T-cell (primary cell): ENCODE measurements around the gene PSTPIP1. TPM values are rescaled to one million over a fixed set of nuclear protein-coding genes. Genes with fewer than 3 reads are reported as not detected.

Source experiments
- ATAC-seq, 4 experiments: fragments of 200-7000 bp in 3 of 4; fragments of 150-1000 bp in 1 of 4; cut with Tn5 transposase; replicated peaks in 1 of 4; 1 replicate in 3 of 4; 2 replicates in 1 of 4; pipeline ENCODE4 v1.10.0; 2021; ENCODE audit warnings: moderate library complexity in 3 of 4, mild to moderate bottlenecking in 2 of 4, moderate number of reproducible peaks in 1 of 4
- CTCF ChIA-PET, 2 donors: fragments of 300-600 bp; sonication (Branson Sonifier 250); formaldehyde crosslinking; loops; one replicate each; lab custom pipeline; 2022; ENCODE audit warnings: antibody characterized with exemption in 2 of 2; lab: Charles Lee
- POLR2A ChIA-PET, 2 donors: fragments of 300-600 bp; sonication (Branson Sonifier 250); formaldehyde crosslinking; loops; one replicate each; lab custom pipeline; 2022; ENCODE audit warnings: antibody characterized with exemption in 2 of 2; lab: Charles Lee
- DNase-seq, 35 experiments: peaks; one replicate each; pipeline versions ENCODE4 v3.0.0 to v3.0.0-alpha.2; 2013 to 2023
- H3K27ac ChIP-seq: one replicate; pipeline ENCODE4 v1.5.1; 2013; ENCODE audit warnings: low read length
- H3K27me3 ChIP-seq, 2 experiments: replicated peaks in 1 of 2; 1 replicate in 1 of 2; 2 replicates in 1 of 2; pipeline versions ENCODE4 v1.6.1 to v1.7.0; 2013; ENCODE audit warnings: low read length in 1 of 2, mixed read lengths in 1 of 2; ENCODE audit not compliant: control insufficient read depth in 2 of 2, insufficient read depth in 2 of 2; ENCODE audit errors: extremely low read depth in 1 of 2
- H3K36me3 ChIP-seq, 2 donors: 1 replicate in 1 of 2; 2 replicates in 1 of 2; pipeline versions ENCODE4 v1.6.1 to v1.7.0; 2013; ENCODE audit warnings: low read length in 1 of 2; ENCODE audit not compliant: control insufficient read depth in 2 of 2, insufficient read depth in 1 of 2; ENCODE audit errors: extremely low read depth in 1 of 2
- H3K4me1 ChIP-seq, 2 experiments: 1 replicate in 1 of 2; 2 replicates in 1 of 2; pipeline versions ENCODE4 v1.6.1 to v1.7.0; 2013; ENCODE audit warnings: low read length in 2 of 2, mixed read lengths in 1 of 2; ENCODE audit not compliant: insufficient read depth in 2 of 2, control insufficient read depth in 1 of 2; ENCODE audit errors: extremely low read depth in 1 of 2
- H3K4me3 ChIP-seq, 2 donors: 1 replicate in 1 of 2; 2 replicates in 1 of 2; pipeline versions ENCODE4 v1.5.1 to v1.7.0; 2013; ENCODE audit warnings: mild to moderate bottlenecking in 2 of 2, low read length in 1 of 2, moderate library complexity in 1 of 2; ENCODE audit not compliant: control insufficient read depth in 1 of 2; ENCODE audit errors: extremely low read depth in 1 of 2
- H3K9me3 ChIP-seq: 2 replicates; pipeline ENCODE4 v1.7.0; 2013
- H3K27ac Mint-ChIP-seq, 2 donors: one replicate each; pipeline ENCODE4 v1.8.0; 2020 to 2021; ENCODE audit warnings: mild to moderate bottlenecking in 2 of 2, mixed read lengths in 2 of 2
- H3K27me3 Mint-ChIP-seq, 2 donors: one replicate each; pipeline ENCODE4 v1.8.0; 2021 to 2022; ENCODE audit warnings: mixed read lengths in 2 of 2
- H3K36me3 Mint-ChIP-seq: one replicate; pipeline ENCODE4 v1.8.0; 2021; ENCODE audit warnings: mixed read lengths
- H3K4me1 Mint-ChIP-seq, 3 donors: one replicate each; pipeline ENCODE4 v1.8.0; 2020 to 2022; ENCODE audit warnings: mixed read lengths in 3 of 3, mild to moderate bottlenecking in 1 of 3
- H3K4me3 Mint-ChIP-seq, 3 donors: one replicate each; pipeline ENCODE4 v1.8.0; 2020 to 2022; ENCODE audit warnings: mild to moderate bottlenecking in 3 of 3, mixed read lengths in 3 of 3, moderate library complexity in 3 of 3
- H3K9me3 Mint-ChIP-seq, 3 donors: one replicate each; pipeline ENCODE4 v1.8.0; 2020 to 2022; ENCODE audit warnings: mixed read lengths in 3 of 3
- WGBS: methylation state at CpG from one replicate; pipeline ENCODE4 v1.1.5; 2013; ENCODE audit warnings: missing lambda C conversion rate; ENCODE audit not compliant: insufficient coverage; 5-methylcytosine and 5-hydroxymethylcytosine counted together
- total RNA-seq, 35 experiments: library from RNA in 6 of 35; stranded (reverse) in 6 of 35; fragments of 120-200 nt in 1 of 35; gene quantifications; one replicate each; pipeline versions ENCODE4 v1.2.1 to v1.2.4 and lab custom pipeline; 2013 to 2026

Gene PSTPIP1
- 100 to 1,000 TPM; 110 to 231 (median 180) TPM for total RNA-seq
- total RNA-seq (2013), result 121 TPM
- total RNA-seq (lab: John Stamatoyannopoulos, UW), result 15.1 to 191 (median 115) reads per million in 29 experiments

GRCh38 chr15:76994971-76995945 lies at the start of gene PSTPIP1:
Gene PSTPIP1 (plus strand): TSS chr15:76995126. CDS start chr15:76995574, 448 bp downstream.
- H3K27ac ChIP-seq, result peak within 1 kb of the TSS; percentile 88
- no peaks in the 10 kb centered on the region for H3K9me3 ChIP-seq
- peak within 1 kb of the TSS; percentile 71 to 77 for H3K4me3 ChIP-seq
- Mint-ChIP-seq H3K4me1 (peaks cover 59 to 74% (median 60%) of the 10 kb centered on the region in 3 donors), H3K27me3 (no peaks in the 10 kb centered on the region), H3K36me3 (peaks cover 5% of the 10 kb centered on the region), H3K4me3 (peak within 1 kb of the TSS; percentile 91 to 96 (median 93)), H3K27ac (peak within 1 kb of the TSS; percentile 98 to 99), H3K9me3 (no peaks in the 10 kb centered on the region)
- peaks cover 35 to 73% of the 10 kb centered on the region in 2 experiments for H3K4me1 ChIP-seq
- peaks cover 0 to 12% of the 10 kb centered on the region in 2 donors for H3K36me3 ChIP-seq
- no peaks in the 10 kb centered on the region for H3K27me3 ChIP-seq
- ChIA-PET POLR2A (interaction anchor here (0.7 to 1.9 kb wide), 3 partner anchors 18 to 64 kb away, joined by 3 to 5 read pairs (median 4); partner anchors contain the start of gene RCN2 (in 1 of the 2)), CTCF (interaction anchor here (0.6 to 2.2 kb wide), 7 partner anchors 18 to 707 kb away, joined by 3 to 12 read pairs (median 3); no protein-coding TSS in a partner anchor)
- under 1% methylated on average over 19 of the region's 28 CpGs for whole genome bisulfite sequencing
- peak; percentile 80 to 83 (median 82) for ATAC-seq
- DNase-seq, result peak; percentile 47 to 81 (median 68)

DNA sequence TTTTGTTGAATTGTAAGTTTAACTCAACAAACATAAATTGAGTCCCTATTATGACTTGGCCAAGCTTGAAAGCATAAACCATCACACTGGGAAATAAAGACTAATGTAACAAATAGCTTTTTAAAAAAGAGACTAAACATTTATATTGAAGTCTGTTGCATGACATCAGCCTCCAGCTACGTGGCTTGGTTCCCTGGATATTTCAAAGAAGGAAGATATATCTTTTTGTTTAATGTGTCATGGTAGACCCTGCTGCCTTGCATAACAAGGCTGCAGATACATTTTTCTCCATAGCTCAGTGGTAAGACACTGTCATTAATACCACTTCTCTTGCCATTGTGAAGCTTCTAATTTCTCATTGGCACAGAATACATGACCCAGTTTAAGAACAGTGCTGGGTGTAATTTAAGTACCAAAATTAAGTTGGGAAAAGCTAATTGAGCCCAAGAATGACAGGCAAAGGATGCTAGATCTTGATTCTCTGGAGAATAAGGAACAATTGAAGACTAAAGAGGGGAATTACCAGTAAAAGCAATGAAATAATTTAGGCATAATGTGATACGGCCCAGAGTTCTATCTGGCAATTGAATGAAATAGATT lies 49.3 kb upstream of the PSTPIP1 start:
- no peaks in the 10 kb centered on the region for H3K4me1 ChIP-seq
- ATAC-seq (no peak), DNase-seq (no peak)
- H3K4me3 Mint-ChIP-seq, result no peak overlapping the region
- H3K36me3 ChIP-seq, result peaks cover 0 to 36% of the 10 kb centered on the region in 2 donors
- H3K9me3 Mint-ChIP-seq, result no peaks in the 10 kb centered on the region
- WGBS, result no CpG with 5 or more reads among the region's 2 CpGs
- ChIA-PET CTCF (interaction anchor here in 1 of 2 donors (0.7 kb wide), 1 partner anchor 11 kb away, joined by 3 read pairs; no protein-coding TSS in a partner anchor), POLR2A (no interaction called here)
- peaks cover 5 to 12% (median 6%) of the 10 kb centered on the region in 3 donors for H3K4me1 Mint-ChIP-seq
- H3K9me3 ChIP-seq, result no peaks in the 10 kb centered on the region
- H3K27me3 Mint-ChIP-seq, result no peaks in the 10 kb centered on the region
- H3K4me3 ChIP-seq, result no peak overlapping the region
- H3K27me3 ChIP-seq, result no peaks in the 10 kb centered on the region
- H3K27ac ChIP-seq, result no peak overlapping the region
- peaks cover 46% of the 10 kb centered on the region for H3K36me3 Mint-ChIP-seq
- peak overlapping the region in 1 of 2 donors; percentile 12 for H3K27ac Mint-ChIP-seq

- DNase-seq, result no peak
- Histone ChIP-seq H3K27me3 (no peaks in the 10 kb centered on the region), H3K4me3 (no peak overlapping the region), H3K36me3 (peaks cover 0 to 42% of the 10 kb centered on the region in 2 donors), H3K27ac (no peak overlapping the region), H3K9me3 (no peaks in the 10 kb centered on the region), H3K4me1 (no peaks in the 10 kb centered on the region)
- no peaks in the 10 kb centered on the region for H3K27me3 Mint-ChIP-seq
- no peak for ATAC-seq
- POLR2A ChIA-PET, result interaction anchor here in 1 of 2 donors (0.6 kb wide), 1 partner anchor 52 kb away, joined by 3 read pairs; no protein-coding TSS in a partner anchor
- H3K4me3 Mint-ChIP-seq, result no peak overlapping the region
- peaks cover 6 to 24% (median 17%) of the 10 kb centered on the region in 3 donors for H3K4me1 Mint-ChIP-seq
- H3K9me3 Mint-ChIP-seq, result no peaks in the 10 kb centered on the region
- peaks cover 50% of the 10 kb centered on the region for H3K36me3 Mint-ChIP-seq
- WGBS, result no CpG with 5 or more reads among the region's 3 CpGs
- CTCF ChIA-PET, result interaction anchor here in 1 of 2 donors (0.7 kb wide), 1 partner anchor 1007 kb away, joined by 3 read pairs; no protein-coding TSS in a partner anchor
- peak overlapping the region in 1 of 2 donors; percentile 24 for H3K27ac Mint-ChIP-seq
These were observed 47.5 kb upstream of the PSTPIP1 start for GRCh38 chr15:76947454-76947853.

- Histone ChIP-seq H3K36me3 (peaks cover 0 to 24% of the 10 kb centered on the region in 2 donors), H3K27me3 (no peaks in the 10 kb centered on the region), H3K4me3 (no peak overlapping the region), H3K4me1 (no peaks in the 10 kb centered on the region), H3K27ac (no peak overlapping the region), H3K9me3 (no peaks in the 10 kb centered on the region)
- DNase-seq (no peak), ATAC-seq (peak in 1 of 4 experiments; percentile 57)
- Mint-ChIP-seq H3K27me3 (no peaks in the 10 kb centered on the region), H3K4me3 (no peak overlapping the region), H3K4me1 (peaks cover 6 to 20% (median 12%) of the 10 kb centered on the region in 3 donors), H3K36me3 (peaks cover 26% of the 10 kb centered on the region), H3K27ac (peak overlapping the region; percentile 65 to 75), H3K9me3 (no peaks in the 10 kb centered on the region)
- WGBS, result no CpG with 5 or more reads among the region's 1 CpG
- ChIA-PET POLR2A (no interaction called here), CTCF (interaction anchor here in 1 of 2 donors (1.4 kb wide), 1 partner anchor 10 kb away, joined by 4 read pairs; no protein-coding TSS in a partner anchor)
These were observed 43.7 kb upstream of the PSTPIP1 start for GRCh38 chr15:76951220-76951619.

DNA sequence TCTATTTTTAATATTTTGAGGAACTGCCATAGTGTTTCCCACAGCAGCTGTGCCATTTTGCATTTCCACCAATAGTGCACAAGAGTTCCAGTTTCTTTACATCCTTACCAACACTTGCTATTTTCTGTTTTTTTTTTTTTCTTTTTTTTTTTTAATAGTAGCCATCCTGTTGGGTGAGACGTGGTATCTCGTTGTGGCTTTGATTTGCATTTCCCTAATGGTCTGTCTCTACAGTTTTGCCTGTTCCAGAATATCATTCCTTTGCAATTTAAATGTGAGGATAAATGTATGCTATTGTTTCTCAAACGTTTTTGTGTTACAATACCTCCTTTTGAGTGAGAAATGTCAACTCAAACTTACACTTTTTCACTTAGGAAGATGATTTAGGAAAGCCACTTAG lies 41.0 kb upstream of the PSTPIP1 start:
- no peaks in the 10 kb centered on the region for H3K27me3 ChIP-seq
- Mint-ChIP-seq H3K36me3 (peaks cover 8% of the 10 kb centered on the region), H3K4me3 (no peak overlapping the region), H3K27me3 (no peaks in the 10 kb centered on the region), H3K9me3 (no peaks in the 10 kb centered on the region), H3K27ac (no peak overlapping the region), H3K4me1 (peaks cover 0 to 12% (median 12%) of the 10 kb centered on the region in 3 donors)
- no peaks in the 10 kb centered on the region for H3K4me1 ChIP-seq
- ChIA-PET CTCF (no interaction called here), POLR2A (interaction anchor here (0.6 to 0.7 kb wide), 2 partner anchors 555 to 701 kb away, joined by 4 to 5 read pairs; no protein-coding TSS in a partner anchor)
- ATAC-seq (no peak), DNase-seq (no peak)
- H3K36me3 ChIP-seq, result peaks cover 0 to 8% of the 10 kb centered on the region in 2 donors
- no CpG with 5 or more reads among the region's 3 CpGs for WGBS
- H3K9me3 ChIP-seq, result no peaks in the 10 kb centered on the region
- H3K4me3 ChIP-seq, result no peak overlapping the region
- H3K27ac ChIP-seq, result no peak overlapping the region
